EH (cell line): ENCODE results near the gene FAM20B.
A peak's percentile ranks its signal among the peaks of the same experiment; 100 is the strongest.

Experiments used
- DNase-seq: peaks from one replicate; pipeline ENCODE4 v3.0.0-alpha.2; 2015; ENCODE audit warnings: low read depth

FAM20B gene

GRCh38 chr1:179048339-179049124 lies 22.8 kb downstream of the FAM20B start:
- no peak for DNase-seq

GRCh38 chr1:179052776-179053175 lies 27.1 kb downstream of the FAM20B start:
- no peak for DNase-seq

- no peak for DNase-seq
These were observed 27.8 kb downstream of the FAM20B start for GRCh38 chr1:179053486-179053885.

DNA sequence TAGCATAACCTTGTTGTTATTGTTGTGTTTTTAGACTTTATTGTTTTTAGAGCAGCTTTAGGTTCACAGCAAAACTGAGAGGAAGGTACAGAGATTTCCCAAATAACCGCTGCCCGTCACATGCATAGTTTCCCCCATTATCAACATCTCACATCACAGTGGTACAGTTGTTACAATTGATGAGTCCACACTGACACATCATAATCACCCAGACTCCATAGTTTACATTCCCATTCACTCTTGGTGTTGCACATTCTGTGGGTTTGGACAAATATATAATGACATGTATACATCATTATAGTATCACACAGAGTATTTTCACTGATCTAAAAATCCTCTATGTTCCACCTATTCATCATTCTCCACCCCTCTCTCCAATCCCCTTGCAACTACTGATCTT lies 30.2 kb downstream of the FAM20B start:
- DNase-seq: peak; percentile 40

GRCh38 chr1:179058487-179059483 lies 33.1 kb downstream of the FAM20B start:
- DNase-seq: peak; percentile 90

- peak; percentile 36 for DNase-seq
These were observed 35.9 kb downstream of the FAM20B start for GRCh38 chr1:179061360-179062282.

DNA sequence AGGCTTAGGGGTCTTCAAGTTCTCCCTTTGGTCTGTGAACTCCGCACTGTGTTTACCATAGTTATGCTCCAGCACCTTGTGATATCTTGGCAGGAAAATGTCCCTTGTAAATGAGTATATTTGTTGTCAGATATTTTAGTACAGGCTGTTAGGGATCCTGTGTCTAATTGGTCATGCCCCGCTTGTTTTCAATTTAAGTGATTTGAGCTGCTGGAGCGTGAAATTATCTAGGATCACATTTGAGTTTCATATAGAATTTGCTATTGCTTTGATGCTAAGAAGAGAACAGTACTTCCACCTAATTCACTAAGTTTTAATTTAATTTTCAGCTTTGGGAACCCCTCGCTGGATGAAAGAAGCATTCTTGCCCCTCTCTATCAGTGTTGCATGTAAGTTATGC lies 40.8 kb downstream of the FAM20B start:
- no peak for DNase-seq

GRCh38 chr1:179077396-179077795 lies 51.7 kb downstream of the FAM20B start:
- DNase-seq: peak; percentile 63

DNA sequence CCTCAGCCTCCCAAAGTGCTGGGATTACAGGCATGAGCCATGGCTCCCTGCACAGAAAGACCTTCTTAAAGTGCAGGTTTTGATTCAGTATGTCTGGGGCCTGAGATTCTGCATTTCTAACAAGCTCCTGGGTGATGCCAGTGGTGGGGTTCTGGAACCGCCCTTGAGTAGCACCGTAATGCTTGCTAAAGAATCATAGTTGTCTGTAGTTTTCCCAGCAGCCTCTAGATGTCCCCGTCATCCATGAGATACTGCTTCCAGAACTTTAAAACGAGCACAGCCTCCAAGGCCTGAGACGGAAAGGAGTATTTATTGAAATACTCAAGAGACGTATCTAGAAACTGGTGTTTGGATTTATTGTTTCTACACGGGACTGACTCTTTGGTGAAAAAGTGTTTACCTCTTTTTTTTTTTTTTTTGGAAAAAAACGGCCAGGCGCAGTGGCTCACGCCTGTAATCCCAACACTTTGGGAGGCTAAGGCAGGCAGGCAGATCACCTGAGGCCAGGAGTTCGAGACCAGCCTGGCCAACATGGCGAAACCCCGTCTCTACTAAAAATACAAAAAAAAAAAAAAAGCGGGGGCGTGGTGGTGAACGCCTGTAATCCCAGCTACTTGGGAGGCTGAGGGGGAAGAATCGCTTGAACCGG lies 53.5 kb downstream of the FAM20B start:
- DNase-seq: peak; percentile 80

- DNase-seq: no peak
These were observed 55.4 kb downstream of the FAM20B start for GRCh38 chr1:179080866-179081686.

GRCh38 chr1:179081687-179082332 lies 56.1 kb downstream of the FAM20B start, which contains the start of gene TOR3A:
Gene TOR3A (plus strand): TSS chr1:179082070. CDS start chr1:179082129, 59 bp downstream.
- peak; percentile 93 for DNase-seq

DNA sequence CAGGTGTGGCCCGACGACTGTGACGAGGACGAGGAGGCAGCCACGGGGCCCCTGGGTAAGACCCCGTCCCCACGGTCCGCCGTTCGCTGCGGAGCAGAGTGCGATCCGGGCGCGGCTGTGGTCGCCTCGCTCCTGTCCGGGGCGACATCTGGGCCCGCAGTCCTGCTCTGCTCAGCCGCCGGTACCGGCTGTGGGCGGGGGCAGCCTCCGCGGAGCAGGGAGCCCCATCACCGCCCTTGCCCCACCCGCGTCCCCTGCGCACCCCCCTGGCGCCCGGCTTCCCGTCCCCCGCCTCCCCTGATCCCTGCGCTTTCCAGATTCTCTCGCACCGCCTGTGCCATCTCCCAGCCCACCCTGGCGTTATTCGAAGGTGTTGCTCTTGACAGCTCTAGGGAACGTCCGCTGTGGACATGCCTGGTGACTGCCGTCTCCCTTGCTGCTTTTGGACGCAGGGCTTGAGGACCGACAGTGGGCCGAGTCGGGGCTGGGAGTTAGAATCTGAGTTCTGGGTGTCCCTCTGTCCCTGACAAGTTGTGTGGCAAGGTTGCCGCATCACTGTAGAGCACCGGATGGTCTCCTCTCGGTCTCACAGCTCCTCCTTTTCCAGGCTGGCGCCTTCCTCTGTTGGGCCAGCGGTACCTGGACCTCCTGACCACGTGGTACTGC lies 56.8 kb downstream of the FAM20B start:
- peak; percentile 48 for DNase-seq

- peak; percentile 58 for DNase-seq
These were observed 57.3 kb downstream of the FAM20B start for GRCh38 chr1:179082999-179083335.

DNA sequence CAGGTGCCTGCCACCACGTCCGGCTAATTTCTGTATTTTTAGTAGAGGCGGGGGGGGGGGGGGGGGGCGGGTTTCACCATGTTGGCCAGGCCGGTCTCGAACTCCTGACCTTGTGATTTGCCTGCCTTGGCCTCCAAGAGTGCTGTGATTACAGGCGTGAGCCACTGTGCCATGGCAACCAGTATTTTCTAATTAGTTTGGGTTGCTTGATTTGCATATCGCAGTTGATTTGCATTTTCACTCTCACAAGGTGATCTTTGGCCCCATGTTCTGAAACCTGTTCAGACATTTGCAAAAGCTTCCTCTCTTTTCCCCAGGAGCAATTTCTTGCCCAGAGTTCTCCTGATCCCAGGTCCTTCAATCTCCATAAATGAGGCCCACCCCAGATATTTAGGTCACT lies 57.8 kb downstream of the FAM20B start:
- no peak for DNase-seq

GRCh38 chr1:179087665-179088064 lies 62.0 kb downstream of the FAM20B start:
- peak; percentile 22 for DNase-seq

- DNase-seq: no peak
These were observed 64.3 kb downstream of the FAM20B start for GRCh38 chr1:179089827-179090482.

GRCh38 chr1:179090522-179090921 lies 64.8 kb downstream of the FAM20B start:
- no peak for DNase-seq

- DNase-seq: no peak
These were observed 65.2 kb downstream of the FAM20B start for GRCh38 chr1:179090923-179091322.

GRCh38 chr1:179091691-179092165 lies 66.0 kb downstream of the FAM20B start:
- DNase-seq: peak; percentile 70
